A549 (cell line): ENCODE measurements around the gene SHROOM4. TPM values are rescaled to one million over a fixed set of nuclear protein-coding genes. Genes with fewer than 3 reads are reported as not detected.

Source experiments
- ATAC-seq, 2 experiments: fragments of 200-7000 bp in 1 of 2; fragments of >200 bp in 1 of 2; cut with Nextera tagmentation in 1 of 2; cut with Tn5 transposase in 1 of 2; 3 replicates each; pipeline versions ENCODE4 v1.8.0 to v1.9.1; 2018 to 2020; ENCODE audit warnings: mild to moderate bottlenecking in 1 of 2, moderate library complexity in 1 of 2
- CTCF ChIA-PET: fragments of 300-600 bp; sonication (Branson Sonifier 250); formaldehyde crosslinking; extraction: SDS; loops from one replicate; lab custom pipeline; 2021; ENCODE audit warnings: antibody characterized with exemption, inconsistent platforms; lab: Yijun Ruan, JAX
- POLR2A ChIA-PET: fragments of 350-600 bp; formaldehyde crosslinking; extraction: SDS; loops from one replicate; lab custom pipeline; 2021; ENCODE audit warnings: antibody characterized with exemption, inconsistent platforms; lab: Yijun Ruan, JAX
- DNase-seq, 2 experiments: peaks; one replicate each; pipeline versions ENCODE4 v3.0.0 to v3.0.0-alpha.2; 2011 to 2016; ENCODE audit warnings: low read depth in 1 of 2, low spot score in 1 of 2
- FAIRE-seq: peaks from 2 replicates; lab custom pipeline; 2011; peaks lifted over from hg19 to GRCh38; lab: Jason Lieb, UNC
- H3K27ac ChIP-seq, 2 experiments: fragments of >200 bp; sonication (Bioruptor Twin); formaldehyde crosslinking; 3 replicates each; pipeline ENCODE4 v1.5.1; 2016 to 2017
- H3K4me1 ChIP-seq: fragments of >200 bp; sonication (Bioruptor Twin); formaldehyde crosslinking; 3 replicates; pipeline ENCODE4 v1.6.1; 2016
- H3K4me2 ChIP-seq: fragments of >200 bp; sonication (Bioruptor Twin); formaldehyde crosslinking; 3 replicates; pipeline ENCODE4 v1.6.1; 2016
- H3K4me3 ChIP-seq: fragments of >200 bp; sonication (Bioruptor Twin); formaldehyde crosslinking; 3 replicates; pipeline ENCODE4 v1.5.1; 2016
- H3K9me3 ChIP-seq: fragments of >200 bp; sonication (Bioruptor Twin); formaldehyde crosslinking; 3 replicates; pipeline ENCODE4 v1.6.1; 2016
- BHLHE40 ChIP-seq: IDR thresholded peaks from 2 replicates; pipeline ENCODE4 v1.6.1; 2012; ENCODE audit warnings: low read depth, low read length, inconsistent platforms
- CBX2 ChIP-seq: fragments of 200-600 bp; sonication (generic); IDR thresholded peaks from 2 replicates; pipeline ENCODE4 v1.6.1; 2016; ENCODE audit warnings: low read depth, mild to moderate bottlenecking, borderline replicate concordance
- CEBPB ChIP-seq, 2 experiments: fragments of >200 bp in 1 of 2; sonication (Bioruptor Twin) in 1 of 2; formaldehyde crosslinking in 1 of 2; IDR thresholded peaks; 2 replicates each; pipeline ENCODE4 v1.6.1; 2012 to 2016
- CHD2 ChIP-seq: fragments of 150-350 bp; IDR thresholded peaks from 2 replicates; pipeline ENCODE4 v1.6.1; 2014; ENCODE audit warnings: low read length; ENCODE audit not compliant: partially characterized antibody
- CTCF ChIP-seq: fragments of >200 bp; sonication (Bioruptor Twin); formaldehyde crosslinking; IDR thresholded peaks from 3 replicates; pipeline ENCODE4 v1.5.1; 2016
- EHF ChIP-seq: fragments of 250-450 bp; sonication (Bioruptor Pico); IDR thresholded peaks from 2 replicates; pipeline ENCODE4 v1.5.0; 2020; ENCODE audit warnings: mild to moderate bottlenecking
- EHMT2 ChIP-seq: fragments of 200-600 bp; sonication (generic); IDR thresholded peaks from 2 replicates; pipeline ENCODE4 v1.6.1; 2016; ENCODE audit warnings: antibody characterized with exemption, low read depth, mild to moderate bottlenecking, moderate library complexity
- FOSB ChIP-seq: fragments of 250-450 bp; sonication (Bioruptor Pico); IDR thresholded peaks from 2 replicates; pipeline ENCODE4 v1.5.0; 2020; ENCODE audit warnings: mild to moderate bottlenecking, moderate library complexity
- FOSL2 ChIP-seq, 2 experiments: fragments of 450-650 bp in 1 of 2; fragments of >200 bp in 1 of 2; sonication (Bioruptor Twin) in 1 of 2; formaldehyde crosslinking; IDR thresholded peaks; 2 replicates each; pipeline versions ENCODE4 v1.5.0 to v1.6.1; 2016 to 2020; ENCODE audit warnings: mild to moderate bottlenecking in 1 of 2, moderate library complexity in 1 of 2
- GATA3 ChIP-seq: IDR thresholded peaks from 2 replicates; pipeline ENCODE4 v1.6.1; 2012; ENCODE audit warnings: borderline replicate concordance
- HES2 ChIP-seq: fragments of >200 bp; sonication (Bioruptor Twin); formaldehyde crosslinking; IDR thresholded peaks from 2 replicates; pipeline ENCODE4 v1.6.1; 2016
- JUN ChIP-seq, 2 experiments: fragments of >200 bp; sonication (Bioruptor Twin); formaldehyde crosslinking; IDR thresholded peaks; 2 replicates in 1 of 2; 3 replicates in 1 of 2; pipeline ENCODE4 v1.6.1; 2016 to 2017
- MAZ ChIP-seq: fragments of 150-350 bp; IDR thresholded peaks from 2 replicates; pipeline ENCODE4 v1.6.1; 2014; ENCODE audit warnings: antibody characterized with exemption, low read depth, low read length, borderline replicate concordance
- NPAS2 ChIP-seq: fragments of 250-450 bp; sonication (Bioruptor Pico); IDR thresholded peaks from 2 replicates; pipeline ENCODE4 v1.8.0; 2022; ENCODE audit warnings: mild to moderate bottlenecking, moderate library complexity, borderline replicate concordance
- PBX3 ChIP-seq: IDR thresholded peaks from 2 replicates; pipeline ENCODE4 v1.6.1; 2012
- PHF8 ChIP-seq: fragments of 200-600 bp; sonication (generic); IDR thresholded peaks from 2 replicates; pipeline ENCODE4 v1.6.1; 2016; ENCODE audit warnings: low read depth, mild to moderate bottlenecking, antibody characterized with exemption, moderate library complexity, borderline replicate concordance
- RARB ChIP-seq: fragments of 250-450 bp; sonication (Bioruptor Pico); IDR thresholded peaks from 2 replicates; pipeline ENCODE4 v1.8.0; 2021; ENCODE audit warnings: mild to moderate bottlenecking, moderate library complexity
- RCOR1 ChIP-seq: fragments of 150-350 bp; IDR thresholded peaks from 2 replicates; pipeline ENCODE4 v1.6.1; 2014; ENCODE audit warnings: antibody characterized with exemption, low read length, low read depth
- REST ChIP-seq: fragments of 200-600 bp; sonication (generic); IDR thresholded peaks from 2 replicates; pipeline ENCODE4 v1.6.1; 2016; ENCODE audit warnings: antibody characterized with exemption, mild to moderate bottlenecking, moderate library complexity
- RNF2 ChIP-seq: fragments of 200-600 bp; sonication (generic); IDR thresholded peaks from 2 replicates; pipeline ENCODE4 v1.6.1; 2016; ENCODE audit warnings: low read depth, mild to moderate bottlenecking, antibody characterized with exemption, moderate library complexity, borderline replicate concordance
- ZFP36 ChIP-seq: fragments of 450-650 bp; IDR thresholded peaks from 2 replicates; pipeline ENCODE4 v1.6.1; 2014; ENCODE audit warnings: borderline replicate concordance; ENCODE audit not compliant: partially characterized antibody
- ZNF302 ChIP-seq: fragments of 250-450 bp; sonication (Bioruptor Pico); IDR thresholded peaks from 2 replicates; pipeline ENCODE4 v1.9.0; 2021; ENCODE audit warnings: inconsistent platforms, mild to moderate bottlenecking, moderate library complexity
- WGBS: methylation state at CpG from one replicate; pipeline ENCODE4 v1.1.6; 2017; ENCODE audit errors: missing lambda C conversion rate; 5-methylcytosine and 5-hydroxymethylcytosine counted together
- polyA plus RNA-seq, 4 experiments: library from polyadenylated mRNA; depleted of rRNA in 3 of 4; stranded (reverse); fragments of >200 nt; fragmentation: RNase III in 1 of 4; extraction: RNeasy Plus Mini Kit Qiagen cat#74134 plus additional on column Dnase treatment in 1 of 4; gene quantifications; 2 replicates in 3 of 4; 3 replicates in 1 of 4; pipeline ENCODE4 v1.2.3, GENCODE V29; 2011 to 2017

The SHROOM4 gene
- polyA plus RNA-seq, 2 of the 4 experiments (the other 2 are of a cell fraction): not detected

- TF ChIP-seq ZNF302 (CRISPR knock-in tag) (no peak), EHF (CRISPR knock-in tag) (no peak), FOSB (CRISPR knock-in tag) (no peak)
Observed at GRCh38 chrX:50586980-50587379, 227.0 kb downstream of the SHROOM4 start (continued).

DNA sequence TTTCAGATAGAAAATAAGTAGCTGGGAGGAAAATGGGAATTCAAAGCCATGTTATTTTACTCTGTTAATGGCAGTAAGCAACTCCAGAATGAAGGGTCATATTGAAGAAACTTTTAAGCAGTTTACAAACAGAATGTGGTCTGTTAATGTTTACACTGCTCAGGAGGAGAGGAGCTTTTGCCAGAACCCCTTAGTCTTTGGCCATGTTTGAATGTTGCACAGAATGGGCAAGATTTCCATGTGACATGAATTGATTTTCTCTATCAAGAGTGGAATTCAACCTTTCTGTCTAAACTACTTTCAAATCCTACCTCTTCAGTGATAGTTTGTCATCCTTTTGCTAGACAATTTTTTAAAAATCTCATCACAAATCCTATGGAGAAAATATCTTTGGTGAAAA lies 227.6 kb downstream of the SHROOM4 start:
- FAIRE-seq: no peak
- ChIA-PET CTCF (interaction anchor here (1.3 kb wide), 1 partner anchor 671 kb away, joined by 4 read pairs; no protein-coding TSS in a partner anchor), POLR2A (no interaction called here)
- Histone ChIP-seq H3K9me3 (no peaks in the 10 kb centered on the region), H3K4me1 (no peaks in the 10 kb centered on the region), H3K4me3 (no peak overlapping the region), H3K27ac (no peak overlapping the region), H3K4me2 (no peak overlapping the region)
- DNase-seq: no peak
- no peak for ATAC-seq
- no peak for TF ChIP-seq EHMT2
- TF ChIP-seq RNF2: no peak
- no peak for TF ChIP-seq REST
- TF ChIP-seq BHLHE40: no peak
- TF ChIP-seq FOSB (CRISPR knock-in tag): no peak
- no peak for TF ChIP-seq PHF8
- no peak for TF ChIP-seq JUN (IDR thresholded peaks at IDR 0.05)
- no peak for TF ChIP-seq FOSL2 (IDR thresholded peaks at IDR 0.05)
- TF ChIP-seq FOSL2 (CRISPR knock-in tag; IDR thresholded peaks at IDR 0.05): no peak
- TF ChIP-seq PBX3: no peak
- no peak for TF ChIP-seq HES2
- TF ChIP-seq CBX2: no peak

- Histone ChIP-seq H3K27ac (no peak overlapping the region), H3K4me3 (no peak overlapping the region), H3K4me1 (no peaks in the 10 kb centered on the region), H3K4me2 (no peak overlapping the region), H3K9me3 (no peaks in the 10 kb centered on the region)
- ChIA-PET CTCF (interaction anchor here (1.1 to 6.3 kb wide), 4 partner anchors 482 to 666 kb away, joined by 3 to 45 read pairs (median 4); no protein-coding TSS in a partner anchor), POLR2A (no interaction called here)
- WGBS: 0% methylated on average over 1 of the region's 1 CpG
- FAIRE-seq (no peak), DNase-seq (no peak), ATAC-seq (no peak)
- TF ChIP-seq MAZ (no peak), RARB (CRISPR knock-in tag) (no peak), GATA3 (no peak), CTCF (no peak), NPAS2 (CRISPR knock-in tag) (no peak), ZFP36 (no peak), CHD2 (no peak), HES2 (no peak), EHMT2 (no peak), REST (no peak), RCOR1 (no peak), CEBPB (IDR thresholded peaks at IDR 0.05) (no peak), EHF (CRISPR knock-in tag) (no peak), PHF8 (no peak)
Observed at GRCh38 chrX:50581405-50581804, 232.6 kb downstream of the SHROOM4 start.
